NCI-H1092 (cell line): ENCODE results near the gene TXLNG.

Experiments
- DNase-seq: peaks from one replicate; lab custom pipeline; 2025; lab: John Stamatoyannopoulos, UW

TXLNG gene

GRCh38 chrX:16874458-16875095 is 88.3 kb downstream of the TXLNG start:
- DNase-seq = no peak

DNA sequence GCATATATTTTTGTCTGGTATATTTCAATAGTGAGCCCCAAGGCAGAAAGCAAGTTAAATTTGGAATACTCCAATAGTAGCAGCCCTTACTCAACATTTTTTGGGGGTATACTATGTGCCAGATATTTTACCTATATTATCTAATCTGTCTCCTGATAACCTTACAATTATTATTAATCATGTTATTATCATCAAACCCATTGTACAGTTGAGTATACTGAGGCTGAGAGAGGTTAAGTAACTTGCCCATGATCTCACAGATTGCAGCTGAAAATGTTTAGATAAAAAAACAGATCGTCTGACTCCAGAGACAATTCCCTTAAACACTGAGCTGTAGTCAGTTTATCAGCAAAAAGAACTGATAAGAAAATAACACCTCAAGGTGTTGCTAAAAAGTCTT is 90.4 kb downstream of the TXLNG start:
- DNase-seq = no peak

GRCh38 chrX:16882169-16882568 is 95.9 kb downstream of the TXLNG start:
- peak; percentile 28 for DNase-seq

DNA sequence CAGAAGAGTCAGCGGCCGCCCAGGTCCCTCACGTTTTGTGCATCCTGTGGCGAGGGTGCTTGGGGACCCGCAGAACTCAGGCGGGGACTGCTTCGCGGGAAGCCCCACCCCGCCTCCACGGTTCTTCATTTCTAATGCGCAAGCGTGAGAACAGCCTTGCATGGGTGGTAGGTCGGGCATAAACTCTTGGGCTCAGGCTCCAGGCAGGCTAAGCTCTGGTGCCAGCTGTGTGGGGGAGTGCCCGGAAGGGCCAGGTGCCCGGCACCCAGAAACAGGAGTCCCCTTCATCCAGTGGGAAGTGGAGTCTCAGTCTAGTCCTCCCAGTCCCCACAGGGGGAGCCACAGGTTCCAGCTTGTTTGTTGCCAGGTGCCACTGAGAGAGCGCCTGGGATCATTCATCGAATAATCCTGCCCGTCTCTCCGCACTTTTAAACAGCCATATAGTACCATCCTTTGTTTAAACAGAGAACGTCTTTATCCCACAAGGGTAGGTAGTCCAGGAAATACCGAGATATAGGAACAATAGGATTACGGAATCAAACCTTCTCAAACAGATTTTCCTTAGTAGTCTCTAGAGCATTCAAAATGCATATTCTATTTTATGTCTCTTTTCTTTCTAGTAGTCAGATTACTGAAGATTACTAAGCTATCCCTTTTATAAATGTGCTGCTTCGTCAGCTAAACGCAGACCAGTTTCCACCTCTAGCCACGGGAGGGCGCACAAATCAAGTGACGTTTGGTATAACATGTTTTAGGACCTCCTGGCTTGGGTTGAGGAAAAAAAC is 96.6 kb downstream of the TXLNG start:
- peak; percentile 85 for DNase-seq

GRCh38 chrX:16883487-16883804 is 97.2 kb downstream of the TXLNG start:
- no peak for DNase-seq

GRCh38 chrX:16885628-16886027 is 99.4 kb downstream of the TXLNG start:
- no peak for DNase-seq

DNA sequence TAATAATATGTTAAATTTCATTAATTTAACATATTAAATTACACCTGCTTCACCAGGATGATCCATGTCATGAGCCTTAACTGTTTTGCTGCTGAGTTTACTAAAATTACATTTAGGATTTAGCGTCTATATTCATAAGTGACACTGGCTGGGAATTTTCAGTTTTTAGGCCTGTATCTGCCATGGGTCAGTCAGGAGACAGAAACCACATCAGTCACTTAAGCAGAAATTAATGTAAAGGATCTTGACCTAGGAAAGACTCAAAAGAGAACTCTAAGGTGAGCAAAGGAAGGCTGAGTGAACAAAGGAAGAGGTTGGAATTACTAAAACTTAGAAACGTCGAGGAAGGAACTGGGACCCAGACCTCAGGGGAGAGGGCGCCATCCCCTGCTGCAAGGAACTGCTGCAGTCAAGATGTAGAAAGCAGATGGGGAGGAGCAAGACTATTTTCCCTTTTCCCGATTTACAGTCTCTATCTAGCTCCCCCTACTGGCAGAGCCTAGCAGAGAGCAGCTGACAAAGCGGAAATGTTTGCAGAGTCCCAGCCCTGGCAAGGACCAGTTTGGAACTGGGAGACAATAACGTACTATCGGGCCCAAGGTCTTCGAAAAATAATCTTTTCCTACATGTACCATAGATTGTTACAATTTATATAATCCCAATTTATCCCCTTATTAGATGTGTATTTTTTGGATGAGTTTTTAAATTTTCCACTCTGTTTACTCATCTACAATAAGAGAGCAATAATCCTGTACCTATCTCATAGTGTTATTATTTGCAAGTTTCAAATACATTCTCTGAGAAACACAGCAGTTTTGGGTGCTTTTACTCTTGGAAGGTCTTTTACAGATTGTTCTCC is 106.5 kb downstream of the TXLNG start:
- DNase-seq = peak; percentile 61
